Stimulated activated CD4-positive, alpha-beta T cell treated with anti-CD3 and anti-CD28 coated beads, Interleukin-12 subunit alpha, Interleukin-12 subunit beta, amount 100 ng/mL, for 4 hours (primary cell): ENCODE data around the gene PAQR4.
"Not testable (repeated sequence)": the region's sequence is repeated elsewhere in the genome, so short reads cannot be mapped to it uniquely, and the experiment has no call there.

Experiments
- DNase-seq: peaks from one replicate; pipeline ENCODE4 v3.0.0-alpha.2; 2020

The PAQR4 gene

GRCh38 chr16:2968738-2969544, at the start of gene PAQR4:
Gene PAQR4, plus strand, starts transcription at chr16:2969348. Its CDS starts 327 bp downstream, at chr16:2969675.
- DNase-seq = peak; percentile 75

DNA sequence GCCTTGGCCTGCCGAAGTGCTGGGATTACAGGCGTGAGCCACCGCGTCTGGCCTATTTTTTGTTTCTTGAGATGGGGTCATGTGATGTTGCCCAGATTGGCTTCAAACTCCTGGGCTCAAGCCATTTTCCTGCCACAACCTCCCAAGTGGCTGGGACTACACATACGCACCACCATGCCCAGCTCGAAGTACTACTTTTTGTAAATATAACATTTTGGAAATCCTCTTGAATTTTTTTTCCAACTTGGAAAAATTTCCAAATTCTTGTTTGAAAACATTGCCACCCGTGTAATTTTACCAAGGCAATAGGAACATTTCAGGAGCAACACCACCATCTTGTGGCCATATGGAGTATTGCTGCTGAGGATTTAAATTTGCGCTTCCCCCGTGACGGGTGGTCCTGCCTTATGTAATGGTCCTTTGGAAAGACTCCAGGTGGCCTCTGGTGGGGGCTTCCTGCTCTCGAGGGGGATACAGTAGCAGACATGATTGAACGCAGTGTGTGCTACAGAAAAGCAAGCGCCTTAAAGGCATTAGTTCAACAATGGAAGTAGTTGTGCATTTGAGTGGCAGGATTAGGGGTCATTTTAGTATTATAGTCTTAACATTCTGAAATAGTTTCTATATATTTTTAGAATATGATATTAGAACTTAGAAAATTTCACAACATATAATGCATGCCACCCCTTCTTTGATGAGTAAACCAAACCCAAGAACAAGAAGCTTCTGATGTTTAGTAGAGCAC, 49.5 kb upstream of the PAQR4 start:
- DNase-seq = peak; percentile 47

DNA sequence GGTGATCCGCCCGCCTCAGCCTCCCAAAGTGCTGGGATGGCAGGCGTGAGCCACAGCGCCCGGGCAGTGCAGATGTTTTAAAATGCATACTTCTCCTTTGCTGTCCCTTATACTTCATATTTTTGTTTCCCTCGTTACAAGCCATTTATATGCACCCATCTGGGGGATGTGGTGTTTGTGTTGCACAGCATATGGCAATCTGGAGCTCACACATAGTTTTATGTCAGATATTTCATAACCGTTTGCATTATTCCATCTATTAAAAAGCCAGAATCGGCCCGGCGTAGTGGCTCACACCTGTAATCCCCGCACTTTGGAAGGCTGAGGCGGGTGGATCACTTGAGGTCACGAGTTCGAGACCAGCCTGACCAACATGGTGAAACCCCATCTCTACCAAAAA, 45.7 kb upstream of the PAQR4 start:
- no peak for DNase-seq

- no peak for DNase-seq
Observed at GRCh38 chr16:2924901-2925755, 44.0 kb upstream of the PAQR4 start.

DNA sequence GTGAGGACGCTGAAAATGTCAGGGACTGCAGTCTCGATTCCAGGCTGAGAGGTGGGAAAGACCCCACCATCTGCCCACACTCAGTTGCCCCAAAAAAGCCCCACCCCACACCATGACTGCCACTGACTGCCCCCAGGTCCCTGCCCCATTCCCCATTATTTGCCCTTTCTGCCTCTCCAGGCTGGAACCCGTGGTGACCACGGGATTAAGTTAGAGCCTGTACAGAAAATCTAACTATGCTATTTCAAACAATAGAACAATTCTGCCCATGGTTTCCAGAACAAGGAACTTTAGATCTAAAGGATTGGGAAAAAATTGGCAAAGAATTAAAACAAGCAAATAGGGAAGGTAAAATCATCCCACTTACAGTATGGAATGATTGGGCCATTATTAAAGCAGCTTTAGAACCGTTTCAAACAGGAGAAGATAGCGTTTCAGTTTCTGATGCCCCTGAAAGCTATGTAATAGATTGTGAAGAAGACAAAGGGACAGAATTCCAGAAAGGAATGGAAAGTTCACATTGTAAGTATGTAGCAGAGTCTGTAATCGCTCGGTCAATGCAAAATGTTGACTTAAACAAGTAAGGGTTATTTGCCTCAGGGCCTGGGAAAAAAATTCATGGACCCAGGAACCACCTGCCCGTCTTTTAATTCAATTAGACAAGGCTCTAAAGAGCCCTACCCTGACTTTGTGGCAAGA, 43.0 kb upstream of the PAQR4 start:
- no peak for DNase-seq

GRCh38 chr16:2926650-2926999, 42.5 kb upstream of the PAQR4 start:
- no peak for DNase-seq

GRCh38 chr16:2927010-2927646, 42.0 kb upstream of the PAQR4 start:
- peak; percentile 77 for DNase-seq

- not testable (repeated sequence) for DNase-seq
Observed at GRCh38 chr16:2928151-2928550, 41.0 kb upstream of the PAQR4 start.

- no peak for DNase-seq
Observed at GRCh38 chr16:2928796-2929195, 40.4 kb upstream of the PAQR4 start.

- no peak for DNase-seq
Observed at GRCh38 chr16:2929693-2930092, 39.5 kb upstream of the PAQR4 start.

DNA sequence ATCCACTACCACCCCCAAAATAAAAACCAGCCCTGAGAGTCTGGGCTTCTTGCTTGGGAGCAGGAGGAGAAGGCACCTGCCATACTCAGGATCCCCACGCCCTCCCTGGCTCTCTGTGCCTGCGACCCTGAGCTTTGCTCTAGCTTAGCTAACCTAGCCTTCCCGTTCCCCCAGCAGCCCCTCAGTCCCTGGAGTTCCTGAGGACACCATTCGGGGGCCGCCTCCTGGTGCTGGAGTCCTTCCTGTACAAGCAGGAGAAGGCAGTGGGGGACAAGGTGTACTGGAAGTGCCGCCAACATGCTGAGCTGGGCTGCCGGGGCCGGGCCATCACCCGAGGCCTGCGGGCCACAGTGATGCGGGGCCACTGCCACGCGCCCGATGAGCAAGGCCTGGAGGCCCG, 38.9 kb upstream of the PAQR4 start:
- DNase-seq = no peak

DNA sequence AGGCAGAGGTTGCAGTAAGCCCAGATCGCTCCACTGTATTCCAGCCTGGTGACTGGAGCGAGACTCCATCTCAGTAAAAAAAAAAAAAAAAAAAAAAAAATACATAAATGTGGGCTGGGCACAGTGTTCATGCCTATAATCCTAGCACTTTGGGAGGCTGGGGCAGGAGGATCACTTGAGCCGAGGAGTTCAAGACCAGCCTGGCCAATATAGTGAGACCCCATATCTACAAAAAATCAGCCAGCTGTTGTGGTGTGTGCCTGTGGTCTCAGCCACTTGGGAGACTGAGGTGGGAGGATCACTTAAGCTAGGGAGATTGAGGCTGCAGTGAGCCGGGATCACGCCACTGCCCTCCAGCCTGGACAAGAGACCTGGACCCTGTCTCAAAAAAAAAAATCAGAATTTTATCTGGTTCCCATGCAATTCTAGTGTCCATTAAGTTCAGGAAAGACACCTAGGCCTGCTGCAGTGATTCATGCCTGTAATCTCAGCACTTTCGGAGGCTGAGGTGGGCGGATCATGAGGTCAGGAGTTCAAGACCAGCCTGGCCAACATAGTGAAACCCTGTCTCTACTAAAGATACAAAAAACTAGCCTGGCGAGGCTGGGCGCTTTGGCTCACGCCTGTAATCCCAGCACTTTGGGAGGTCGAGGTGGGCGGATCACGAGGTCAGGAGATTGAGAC, 37.8 kb upstream of the PAQR4 start:
- not testable (repeated sequence) for DNase-seq

- DNase-seq = no peak
Observed at GRCh38 chr16:2933136-2933535, 36.0 kb upstream of the PAQR4 start.

GRCh38 chr16:2933701-2934100, 35.4 kb upstream of the PAQR4 start:
- DNase-seq = no peak

DNA sequence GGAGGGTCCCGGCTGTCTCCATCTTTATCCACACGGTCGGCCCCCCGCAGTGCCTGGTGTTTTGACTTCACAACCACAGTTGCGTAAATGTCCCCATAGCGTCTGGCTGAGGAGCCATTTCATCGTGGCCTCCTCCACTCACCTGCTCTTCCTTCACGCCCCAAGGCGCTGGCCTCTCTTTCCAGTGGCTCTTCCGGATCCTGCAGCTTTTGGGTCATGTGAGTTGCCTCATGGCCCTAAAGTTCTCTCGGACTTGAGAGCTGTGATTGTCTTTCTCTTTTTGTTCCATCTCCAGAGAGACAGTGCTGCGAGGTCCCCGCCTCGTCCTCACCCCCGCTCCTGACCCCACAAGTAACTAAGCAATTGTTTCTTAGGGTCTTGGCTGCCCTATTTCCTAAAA, 34.7 kb upstream of the PAQR4 start:
- DNase-seq = no peak

DNA sequence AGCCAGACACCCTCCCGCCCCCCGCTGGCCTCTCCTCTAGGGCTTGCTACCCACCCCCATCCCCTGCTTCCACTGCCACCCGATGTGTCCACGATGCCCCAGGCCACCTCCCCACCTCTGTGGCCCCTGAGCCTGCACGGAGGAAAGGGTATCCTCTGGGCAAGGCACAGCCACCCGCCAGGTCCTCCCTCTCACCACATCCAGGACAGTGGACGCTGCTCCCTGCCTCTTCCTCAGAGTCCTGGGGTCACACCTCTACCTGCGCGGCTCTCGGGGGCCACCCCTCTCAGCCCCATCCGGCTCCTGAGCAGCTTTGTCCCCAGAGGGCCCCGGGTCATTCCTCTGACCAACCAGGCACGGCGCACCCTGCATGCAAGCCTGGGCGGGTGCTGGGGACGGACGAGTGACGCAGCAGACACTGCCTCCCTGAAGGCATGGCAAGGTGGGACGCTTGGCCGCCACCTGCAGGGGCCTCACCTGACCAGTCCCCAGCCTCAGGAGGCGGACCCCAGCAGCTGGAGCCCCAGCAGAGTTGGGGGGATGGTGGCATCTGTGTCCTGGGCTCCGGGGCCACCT, 32.6 kb upstream of the PAQR4 start:
- DNase-seq = no peak

DNA sequence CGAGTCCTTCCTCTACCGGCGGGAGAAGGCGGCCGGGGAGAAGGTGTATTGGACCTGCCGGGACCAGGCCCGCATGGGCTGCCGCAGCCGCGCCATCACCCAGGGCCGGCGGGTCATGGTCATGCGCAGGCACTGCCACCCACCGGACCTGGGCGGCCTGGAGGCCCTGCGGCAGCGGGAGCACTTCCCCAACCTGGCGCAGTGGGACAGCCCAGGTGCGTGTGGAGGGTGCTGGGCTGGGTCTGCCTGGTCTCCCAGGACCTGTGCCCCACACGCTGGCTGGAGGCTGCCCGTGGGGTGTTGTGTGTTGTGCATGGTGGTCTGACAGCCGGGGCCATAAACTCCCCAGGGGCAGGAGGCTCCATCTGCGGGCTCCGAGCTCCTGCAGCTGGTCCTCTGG, 32.0 kb upstream of the PAQR4 start:
- no peak for DNase-seq

DNA sequence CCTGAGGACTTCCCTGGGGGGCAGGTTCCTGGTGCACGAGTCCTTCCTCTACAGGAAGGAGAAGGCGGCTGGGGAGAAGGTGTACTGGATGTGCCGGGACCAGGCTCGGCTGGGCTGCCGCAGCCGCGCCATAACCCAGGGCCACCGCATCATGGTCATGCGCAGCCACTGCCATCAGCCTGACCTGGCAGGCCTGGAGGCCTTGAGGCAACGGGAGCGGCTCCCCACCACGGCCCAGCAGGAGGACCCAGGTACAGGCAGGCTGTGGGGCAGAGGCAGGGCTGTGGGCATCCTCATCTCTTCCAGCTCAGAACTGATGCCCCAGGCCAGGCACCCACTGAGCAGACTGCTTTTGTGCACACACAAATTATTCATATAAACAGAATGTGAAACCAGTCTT, 30.9 kb upstream of the PAQR4 start:
- DNase-seq = no peak

DNA sequence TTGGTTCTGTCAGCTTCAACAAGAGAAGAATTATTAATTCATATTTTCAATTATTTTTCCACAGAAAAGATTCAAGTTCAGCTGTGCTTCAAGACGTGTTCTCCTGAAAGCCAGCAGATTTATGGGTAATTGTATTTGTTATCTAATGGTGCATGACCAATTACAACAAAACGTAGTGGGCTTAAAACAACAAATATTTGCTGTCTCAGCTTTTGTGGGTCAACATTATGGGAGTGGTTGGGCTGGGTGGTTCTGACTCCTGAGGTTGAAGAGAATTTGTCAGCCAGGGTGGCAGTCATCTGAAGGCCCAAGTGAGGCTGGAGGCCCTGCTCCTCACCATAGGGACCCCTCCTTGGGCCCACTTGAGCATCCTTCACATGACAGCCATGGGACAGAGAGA, 29.2 kb upstream of the PAQR4 start:
- no peak for DNase-seq

- no peak for DNase-seq
Observed at GRCh38 chr16:2942045-2942444, 27.1 kb upstream of the PAQR4 start.

DNA sequence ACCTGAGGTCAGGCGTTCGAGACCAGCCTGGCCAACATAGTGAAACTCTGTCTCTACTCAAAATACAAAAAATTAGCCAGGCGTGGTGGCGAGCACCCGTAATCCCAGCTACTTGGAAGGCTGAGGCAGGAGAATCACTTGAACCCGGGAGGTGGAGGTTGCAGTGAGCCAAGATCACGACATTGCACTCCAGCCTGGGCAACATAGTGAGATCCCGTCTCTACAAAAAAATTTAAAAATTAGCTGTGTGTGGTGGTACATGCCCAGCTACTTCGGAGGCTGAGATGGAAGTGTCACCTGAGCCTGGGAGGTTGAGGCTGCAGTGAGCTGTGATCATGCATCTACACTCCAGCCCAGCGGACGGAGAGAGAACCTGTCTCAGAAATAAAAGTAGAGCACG, 25.4 kb upstream of the PAQR4 start:
- not testable (repeated sequence) for DNase-seq
